AG04450 (cell line): ENCODE results near the gene PCMTD2. TPM values are rescaled to one million over a fixed set of nuclear protein-coding genes. Genes with fewer than 3 reads are reported as not detected.

Source experiments
- CTCF ChIA-PET: fragments of 300-600, 350-600 bp; formaldehyde crosslinking; extraction: SDS; loops from one replicate; lab custom pipeline; 2022; ENCODE audit warnings: antibody characterized with exemption, inconsistent platforms; lab: Charles Lee
- POLR2A ChIA-PET: fragments of 350-600 bp; formaldehyde crosslinking; extraction: SDS; loops from one replicate; lab custom pipeline; 2021; ENCODE audit warnings: antibody characterized with exemption, inconsistent platforms; lab: Yijun Ruan, JAX
- DNase-seq: peaks from one replicate; pipeline ENCODE4 v3.0.0-alpha.2; 2011; ENCODE audit warnings: low read depth, low spot score
- H3K27ac ChIP-seq: one replicate; pipeline ENCODE4 v1.5.1; 2012; ENCODE audit warnings: low read depth, low read length, control low read depth
- H3K27me3 ChIP-seq: one replicate; pipeline ENCODE4 v1.6.0; 2012; ENCODE audit warnings: low read length; ENCODE audit not compliant: control insufficient read depth, insufficient read depth
- H3K4me3 ChIP-seq: 2 replicates; pipeline ENCODE4 v1.5.1; 2011; ENCODE audit warnings: mild to moderate bottlenecking, low read depth, low read length, control low read depth
- H3K9me3 ChIP-seq: 2 replicates; pipeline ENCODE4 v1.5.1; 2012; ENCODE audit warnings: low read length; ENCODE audit not compliant: control insufficient read depth, insufficient read depth
- polyA plus RNA-seq: library from polyadenylated mRNA; depleted of rRNA; stranded (reverse); fragments of >200 nt; gene quantifications from 2 replicates; pipeline ENCODE4 v1.2.3, GENCODE V29; 2011
- TF ChIP-seq, protein P1 (sequence below): IDR thresholded peaks from 2 replicates; pipeline ENCODE4 v1.5.1; 2011; ENCODE audit warnings: low read depth, low read length, control low read depth, inconsistent platforms

Gene PCMTD2
- polyA plus RNA-seq, 1 experiment, result 42.7 TPM

DNA sequence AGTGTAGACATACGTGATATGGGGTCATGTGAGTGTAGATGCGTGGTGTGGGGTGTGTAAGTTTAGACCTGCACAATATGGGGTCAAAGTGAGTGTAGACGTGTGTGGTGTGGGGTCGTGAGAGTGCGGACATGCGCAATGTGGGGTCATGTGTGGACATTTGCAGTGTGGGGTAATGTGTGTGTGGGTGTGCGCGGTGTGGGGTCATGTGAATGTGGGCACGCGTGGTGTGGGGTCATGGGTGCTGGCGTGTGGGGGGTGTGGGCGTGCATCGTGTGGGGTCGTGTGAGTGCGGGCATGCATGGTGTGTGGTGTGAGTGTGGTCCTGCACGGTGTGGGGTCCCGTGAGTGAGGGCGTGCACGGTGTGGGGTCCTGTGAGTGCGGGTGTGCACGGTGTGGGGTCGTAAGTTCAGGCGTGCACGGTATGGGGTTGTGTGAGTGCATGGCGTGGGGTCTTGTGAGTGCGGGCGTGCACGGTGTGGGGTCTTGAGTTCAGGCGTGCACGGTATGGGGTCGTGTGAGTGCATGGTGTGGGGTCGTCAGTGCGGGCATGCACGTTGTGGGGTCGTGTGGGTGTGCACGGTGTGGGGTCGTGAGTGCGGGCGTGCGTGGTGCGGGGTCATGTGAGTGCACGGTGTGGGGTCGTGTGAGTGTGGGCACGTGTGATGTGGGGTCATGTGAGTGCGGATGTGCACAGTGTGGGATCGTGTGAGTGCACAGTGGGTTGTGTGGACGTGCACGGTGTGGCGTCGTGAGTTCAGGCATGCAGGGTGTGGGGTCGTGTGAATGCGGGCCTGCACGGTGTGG lies 14.3 kb downstream of the PCMTD2 start:
- ChIA-PET CTCF (no interaction called here), POLR2A (no interaction called here)
- H3K9me3 ChIP-seq, result peaks cover 4% of the 10 kb centered on the region; the same call in 1 of the 2 replicates
- no peaks in the 10 kb centered on the region for H3K27me3 ChIP-seq
- DNase-seq, result no peak
- no peak overlapping the region for H3K4me3 ChIP-seq
- H3K27ac ChIP-seq, result no peak overlapping the region
- TF ChIP-seq, protein P1, sequence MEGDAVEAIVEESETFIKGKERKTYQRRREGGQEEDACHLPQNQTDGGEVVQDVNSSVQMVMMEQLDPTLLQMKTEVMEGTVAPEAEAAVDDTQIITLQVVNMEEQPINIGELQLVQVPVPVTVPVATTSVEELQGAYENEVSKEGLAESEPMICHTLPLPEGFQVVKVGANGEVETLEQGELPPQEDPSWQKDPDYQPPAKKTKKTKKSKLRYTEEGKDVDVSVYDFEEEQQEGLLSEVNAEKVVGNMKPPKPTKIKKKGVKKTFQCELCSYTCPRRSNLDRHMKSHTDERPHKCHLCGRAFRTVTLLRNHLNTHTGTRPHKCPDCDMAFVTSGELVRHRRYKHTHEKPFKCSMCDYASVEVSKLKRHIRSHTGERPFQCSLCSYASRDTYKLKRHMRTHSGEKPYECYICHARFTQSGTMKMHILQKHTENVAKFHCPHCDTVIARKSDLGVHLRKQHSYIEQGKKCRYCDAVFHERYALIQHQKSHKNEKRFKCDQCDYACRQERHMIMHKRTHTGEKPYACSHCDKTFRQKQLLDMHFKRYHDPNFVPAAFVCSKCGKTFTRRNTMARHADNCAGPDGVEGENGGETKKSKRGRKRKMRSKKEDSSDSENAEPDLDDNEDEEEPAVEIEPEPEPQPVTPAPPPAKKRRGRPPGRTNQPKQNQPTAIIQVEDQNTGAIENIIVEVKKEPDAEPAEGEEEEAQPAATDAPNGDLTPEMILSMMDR, result no peak

DNA sequence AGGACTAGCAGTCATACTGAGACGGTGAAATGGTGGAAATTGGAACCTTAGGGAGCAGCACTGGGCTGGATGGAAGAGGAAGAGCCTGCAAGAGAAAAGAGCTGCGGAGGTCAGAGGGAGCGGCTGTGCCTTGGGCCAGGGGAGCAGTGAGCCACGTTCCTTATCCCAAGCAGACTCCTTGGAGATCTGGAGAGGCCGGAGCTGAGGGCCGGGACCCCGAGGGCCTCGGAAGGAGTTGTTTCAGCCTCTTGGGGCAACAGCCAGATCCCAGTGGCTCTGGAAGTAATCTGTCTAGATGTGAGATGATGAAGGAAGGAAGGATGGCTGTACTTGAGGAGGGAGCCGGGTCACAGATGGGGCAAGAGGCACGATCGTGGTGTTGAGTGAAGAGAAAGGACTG lies 16.1 kb downstream of the PCMTD2 start:
- H3K27me3 ChIP-seq, result no peaks in the 10 kb centered on the region

DNA sequence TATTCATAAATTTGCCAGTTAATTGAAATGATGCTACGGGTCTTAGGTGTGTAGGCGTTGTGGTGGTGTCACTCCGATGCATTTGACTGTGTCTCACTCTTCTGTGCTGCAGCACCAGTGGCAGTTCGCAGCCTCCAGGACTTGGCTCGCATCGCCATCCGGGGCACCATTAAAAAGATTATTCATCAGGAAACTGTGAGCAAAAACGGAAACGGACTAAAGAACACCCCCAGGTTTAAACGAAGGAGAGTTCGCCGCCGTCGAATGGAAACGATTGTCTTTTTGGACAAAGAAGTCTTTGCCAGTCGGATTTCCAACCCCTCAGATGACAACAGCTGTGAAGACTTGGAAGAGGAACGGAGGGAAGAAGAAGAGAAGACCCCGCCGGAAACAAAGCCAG lies 17.6 kb downstream of the PCMTD2 start:
- Histone ChIP-seq H3K4me3 (no peak overlapping the region), H3K27me3 (no peaks in the 10 kb centered on the region), H3K27ac (no peak overlapping the region), H3K9me3 (peaks cover 4% of the 10 kb centered on the region; the same call in 1 of the 2 replicates)
- ChIA-PET CTCF (no interaction called here), POLR2A (no interaction called here)
- no peak for DNase-seq
- TF ChIP-seq, protein P1, result no peak

More for the DNA sequence above, 16.1 kb downstream of the PCMTD2 start:
- ChIA-PET POLR2A (no interaction called here), CTCF (no interaction called here)
- Histone ChIP-seq H3K9me3 (peaks cover 4% of the 10 kb centered on the region; the same call in 1 of the 2 replicates), H3K27ac (no peak overlapping the region), H3K4me3 (no peak overlapping the region)
- DNase-seq, result no peak
- TF ChIP-seq, protein P1, result no peak

DNA sequence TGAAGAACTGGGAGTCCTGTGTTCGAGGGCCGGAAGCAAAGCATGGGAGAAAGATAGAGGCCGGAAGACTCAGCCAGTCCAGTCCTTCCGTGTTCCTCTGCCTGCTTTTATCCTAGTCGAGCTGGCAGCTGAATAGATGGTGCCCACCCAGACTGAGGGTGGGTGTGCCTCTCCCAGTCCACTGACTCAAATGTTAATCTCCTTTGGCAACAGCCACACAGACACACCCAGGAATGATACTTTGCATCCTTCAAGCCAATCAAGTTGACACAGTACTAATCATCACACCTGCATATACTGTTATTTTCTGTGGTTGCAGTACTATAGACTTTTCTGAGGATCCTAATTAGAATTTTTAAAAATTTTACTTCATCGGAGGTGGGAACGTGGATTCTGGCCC lies 21.3 kb downstream of the PCMTD2 start:
- Histone ChIP-seq H3K27me3 (no peaks in the 10 kb centered on the region), H3K27ac (no peak overlapping the region), H3K9me3 (no peaks in the 10 kb centered on the region), H3K4me3 (no peak overlapping the region)
- CTCF ChIA-PET, result interaction anchor here (0.6 kb wide), 1 partner anchor 746 kb away, joined by 3 read pairs; no protein-coding TSS in a partner anchor
- POLR2A ChIA-PET, result no interaction called here
- TF ChIP-seq, protein P1, result no peak
- no peak for DNase-seq

DNA sequence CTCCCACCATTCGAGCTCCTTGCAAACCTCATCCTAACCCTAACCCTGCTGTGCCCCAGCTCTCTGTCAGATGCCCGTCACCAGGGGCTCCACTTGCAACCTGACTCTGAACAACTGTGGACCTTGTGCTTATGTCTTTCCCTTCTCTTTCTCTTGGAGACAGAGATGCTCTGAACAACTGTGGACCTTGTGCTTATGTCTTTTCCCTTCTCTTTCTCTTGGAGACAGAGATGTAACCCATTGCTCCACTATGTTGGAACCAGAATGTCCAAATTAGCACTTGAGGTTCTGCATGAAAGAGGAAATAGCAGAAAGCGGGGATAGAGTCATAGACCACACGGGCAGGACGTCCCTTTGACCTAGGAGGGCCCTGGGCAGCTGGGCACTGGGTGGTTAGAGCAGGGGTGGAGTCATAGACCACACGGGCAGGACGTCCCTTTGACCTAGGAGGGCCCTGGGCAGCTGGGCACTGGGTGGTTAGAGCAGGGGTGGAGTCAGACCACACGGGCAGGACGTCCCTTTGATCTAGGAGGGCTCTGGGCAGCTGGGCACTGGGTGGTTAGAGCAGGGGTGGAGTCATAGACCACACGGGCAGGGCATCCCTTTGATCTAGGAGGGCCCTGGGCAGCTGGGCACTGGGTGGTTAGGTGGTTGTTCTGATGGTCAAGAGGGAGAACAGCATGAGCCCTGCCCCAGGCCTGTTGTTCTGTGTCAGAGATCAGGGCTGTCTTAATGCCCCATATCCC lies 22.2 kb downstream of the PCMTD2 start:
- DNase-seq, result no peak
- H3K27me3 ChIP-seq, result peaks cover 6% of the 10 kb centered on the region
- H3K9me3 ChIP-seq, result no peaks in the 10 kb centered on the region
- TF ChIP-seq, protein P1, result no peak
- CTCF ChIA-PET, result no interaction called here
- POLR2A ChIA-PET, result no interaction called here
- H3K27ac ChIP-seq, result no peak overlapping the region
- no peak overlapping the region for H3K4me3 ChIP-seq
